Fibroblast of mammary gland (primary cell): ENCODE results near the gene PGBD5.

Experiments
- DNase-seq: peaks from one replicate; pipeline ENCODE4 v3.0.0-alpha.2; 2010; ENCODE audit warnings: low read depth
- H3K4me3 ChIP-seq: 2 replicates; pipeline ENCODE4 v1.5.1; 2011; ENCODE audit warnings: low read depth, mild to moderate bottlenecking, low read length, moderate library complexity; ENCODE audit not compliant: control insufficient read depth
- TF ChIP-seq, protein P1 (sequence below): conservative IDR thresholded peaks from 2 replicates; pipeline ENCODE4 v1.5.1; 2011; ENCODE audit warnings: low read depth, low read length, inconsistent platforms; ENCODE audit not compliant: control insufficient read depth, insufficient read depth

The PGBD5 gene

GRCh38 chr1:230392536-230392909 lies 33.6 kb downstream of the PGBD5 start:
- DNase-seq = no peak
- no peak overlapping the region for H3K4me3 ChIP-seq
- TF ChIP-seq, protein P1, sequence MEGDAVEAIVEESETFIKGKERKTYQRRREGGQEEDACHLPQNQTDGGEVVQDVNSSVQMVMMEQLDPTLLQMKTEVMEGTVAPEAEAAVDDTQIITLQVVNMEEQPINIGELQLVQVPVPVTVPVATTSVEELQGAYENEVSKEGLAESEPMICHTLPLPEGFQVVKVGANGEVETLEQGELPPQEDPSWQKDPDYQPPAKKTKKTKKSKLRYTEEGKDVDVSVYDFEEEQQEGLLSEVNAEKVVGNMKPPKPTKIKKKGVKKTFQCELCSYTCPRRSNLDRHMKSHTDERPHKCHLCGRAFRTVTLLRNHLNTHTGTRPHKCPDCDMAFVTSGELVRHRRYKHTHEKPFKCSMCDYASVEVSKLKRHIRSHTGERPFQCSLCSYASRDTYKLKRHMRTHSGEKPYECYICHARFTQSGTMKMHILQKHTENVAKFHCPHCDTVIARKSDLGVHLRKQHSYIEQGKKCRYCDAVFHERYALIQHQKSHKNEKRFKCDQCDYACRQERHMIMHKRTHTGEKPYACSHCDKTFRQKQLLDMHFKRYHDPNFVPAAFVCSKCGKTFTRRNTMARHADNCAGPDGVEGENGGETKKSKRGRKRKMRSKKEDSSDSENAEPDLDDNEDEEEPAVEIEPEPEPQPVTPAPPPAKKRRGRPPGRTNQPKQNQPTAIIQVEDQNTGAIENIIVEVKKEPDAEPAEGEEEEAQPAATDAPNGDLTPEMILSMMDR = no peak

DNA sequence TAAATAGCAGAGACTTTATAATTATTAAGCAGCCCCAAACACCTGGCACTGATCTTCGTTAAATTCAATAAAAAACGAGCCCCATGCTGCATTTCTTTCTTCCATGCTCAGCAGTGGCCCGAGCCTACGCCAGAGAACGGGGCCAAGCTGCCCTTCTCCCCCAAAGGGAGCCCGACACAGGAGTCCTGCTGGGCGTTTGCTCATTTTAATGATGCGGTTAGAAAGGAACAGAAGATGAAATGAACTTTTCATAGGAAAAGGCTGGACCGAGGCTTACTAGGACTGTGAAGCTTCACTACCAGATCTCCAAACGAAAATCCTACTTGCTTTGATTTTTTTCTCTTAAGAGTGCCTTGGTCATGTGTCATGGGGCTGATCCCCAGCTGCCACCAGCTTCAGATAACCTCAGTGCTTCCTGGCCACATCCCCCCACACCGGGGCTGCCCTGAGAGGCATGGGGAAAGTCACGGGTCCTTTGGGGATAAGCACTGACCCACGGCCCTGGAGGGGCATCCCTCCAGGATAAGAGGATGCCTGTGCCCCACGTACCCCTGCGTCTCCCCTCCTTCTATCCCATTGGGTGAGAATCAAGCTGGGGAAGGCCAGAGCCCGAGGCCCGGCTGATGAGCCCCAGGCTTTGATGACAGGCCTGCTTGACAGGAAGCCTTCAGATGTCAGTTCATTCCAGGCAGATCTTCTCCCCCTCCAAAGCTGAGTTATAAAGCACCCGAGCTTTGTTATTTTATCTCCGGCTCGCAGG lies 34.2 kb downstream of the PGBD5 start:
- TF ChIP-seq, protein P1 = no peak
- no peak overlapping the region for H3K4me3 ChIP-seq
- DNase-seq = no peak

GRCh38 chr1:230390371-230390770 lies 35.8 kb downstream of the PGBD5 start:
- TF ChIP-seq, protein P1 = no peak
- H3K4me3 ChIP-seq = no peak overlapping the region
- DNase-seq = no peak

DNA sequence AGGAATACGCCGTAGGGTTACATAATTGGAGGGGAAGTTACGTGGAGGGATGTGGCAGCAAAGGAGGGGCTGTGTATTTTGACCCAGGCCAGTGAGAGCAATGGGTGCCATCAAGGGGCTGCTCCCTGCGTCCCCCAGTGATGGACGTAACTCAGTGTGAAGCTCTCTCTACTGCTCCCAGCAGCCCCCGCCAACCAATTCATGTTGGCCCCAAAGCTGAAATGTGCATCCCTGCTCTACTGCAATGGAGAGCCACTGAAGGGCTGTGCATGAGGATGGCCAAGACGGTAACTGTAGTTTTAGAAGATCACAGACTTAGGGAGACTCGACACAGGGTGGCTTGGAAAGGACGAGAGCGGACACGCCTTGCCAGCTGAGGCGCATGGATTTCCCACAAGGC lies 38.3 kb downstream of the PGBD5 start:
- no peak for DNase-seq
- TF ChIP-seq, protein P1 = no peak

DNA sequence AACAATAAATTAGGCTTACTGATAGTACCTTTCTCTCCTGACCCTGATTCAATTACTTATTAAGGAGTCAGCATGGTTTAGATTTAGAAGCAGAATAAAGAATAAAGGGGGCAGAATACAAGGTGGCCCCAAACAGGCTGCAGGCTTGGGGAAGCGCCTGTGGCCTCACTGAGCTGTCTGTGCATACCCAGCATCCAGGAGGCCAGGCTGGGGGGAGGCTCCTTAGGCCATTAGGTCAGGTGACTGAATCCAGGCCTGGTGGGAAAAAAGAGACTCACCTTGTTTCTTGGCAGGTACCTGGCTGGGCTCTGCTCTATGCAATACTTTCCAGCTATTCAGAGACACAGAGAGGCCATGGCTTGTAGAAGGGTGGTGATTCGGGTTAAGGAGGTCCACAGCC lies 38.8 kb downstream of the PGBD5 start:
- H3K4me3 ChIP-seq = no peak overlapping the region
- DNase-seq = no peak
- TF ChIP-seq, protein P1 = no peak

More for the DNA sequence above, 38.3 kb downstream of the PGBD5 start:
- no peak overlapping the region for H3K4me3 ChIP-seq

DNA sequence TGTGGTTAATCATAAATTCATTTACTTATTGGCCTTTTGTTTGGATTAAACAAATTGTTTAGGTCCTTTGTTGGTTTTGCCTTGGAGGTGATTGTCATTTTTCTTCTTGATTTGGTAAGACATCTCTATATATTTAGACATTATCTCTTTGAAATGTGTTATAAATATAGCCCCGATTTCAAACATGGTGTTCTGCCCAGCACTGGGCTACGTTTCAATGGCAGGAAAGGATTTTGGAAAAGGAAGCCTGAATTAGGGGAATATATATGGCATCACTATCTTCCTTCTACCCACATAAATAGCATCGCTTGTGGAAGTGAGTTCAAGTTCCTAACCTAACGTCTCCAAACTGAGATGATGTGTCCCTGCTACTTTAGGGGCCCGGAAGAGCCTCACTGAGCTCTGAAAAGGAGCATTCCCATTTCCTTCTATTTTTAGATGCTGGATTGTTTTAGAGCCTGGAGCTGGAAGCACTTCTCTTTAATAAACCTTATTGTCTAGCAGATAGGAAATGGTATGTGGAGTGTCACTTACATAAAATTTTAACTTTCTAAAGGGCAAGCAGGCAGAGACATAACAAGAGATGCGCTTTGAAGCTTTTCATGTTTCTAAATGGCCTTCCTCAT lies 39.4 kb downstream of the PGBD5 start:
- no peak for DNase-seq
- TF ChIP-seq, protein P1 = no peak

More for the DNA sequence above, 39.4 kb downstream of the PGBD5 start:
- H3K4me3 ChIP-seq = no peak overlapping the region
